Stimulated activated CD4-positive, alpha-beta T cell treated with anti-CD3 and anti-CD28 coated beads, Interleukin-4, amount 100 ng/mL, for 24 hours (primary cell): ENCODE measurements around the gene TMCO6.
"Not testable (repeated sequence)": the region's sequence is repeated elsewhere in the genome, so short reads cannot be mapped to it uniquely, and the experiment has no call there.

Experiments
- DNase-seq: peaks from one replicate; pipeline ENCODE4 v3.0.0-alpha.2; 2020

Gene TMCO6

DNA sequence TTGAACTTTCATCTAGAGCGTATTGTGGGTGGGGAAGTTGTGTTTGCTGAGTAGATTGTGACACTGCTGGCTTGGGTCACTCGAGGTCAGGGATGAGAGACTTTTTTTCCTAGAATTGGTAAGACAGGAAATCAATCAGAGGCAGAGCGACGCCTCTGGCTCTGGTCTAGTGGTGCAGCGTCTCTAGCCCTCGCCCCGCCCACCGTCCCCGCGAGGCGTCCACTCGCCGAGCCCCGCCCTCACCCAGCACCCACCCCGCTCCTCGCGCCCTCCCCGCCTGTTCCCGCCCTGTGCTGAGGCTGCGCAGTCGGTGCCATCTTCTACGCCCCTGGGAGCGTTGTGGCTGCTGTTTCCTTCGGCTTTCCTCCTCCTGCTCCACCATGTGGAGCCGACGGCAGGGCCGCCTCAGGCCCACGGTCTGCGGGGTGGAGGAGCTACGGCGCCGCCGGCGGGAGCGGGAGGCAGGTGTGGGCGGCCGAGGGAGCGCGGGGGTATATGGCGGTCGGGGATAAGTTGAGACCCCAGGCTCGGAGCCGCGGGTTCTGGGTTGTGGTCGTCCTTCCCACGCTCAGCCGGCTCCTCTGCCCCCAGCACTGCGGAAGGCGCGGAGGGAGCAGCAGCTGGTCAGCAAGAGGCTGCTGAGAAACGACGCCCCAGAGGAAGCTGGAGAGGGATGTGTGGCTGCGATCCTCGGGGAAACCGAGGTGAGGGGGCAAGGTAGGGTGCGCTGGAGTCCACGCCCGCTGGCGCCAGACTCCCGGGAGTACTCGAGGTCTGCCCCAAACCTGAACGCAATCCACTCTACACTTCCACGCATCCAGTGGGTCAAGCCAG is at the start of gene TMCO6:
TMCO6 (plus strand) TSS at position 304 of the 834 bp plus-strand sequence; CDS start at position 381, 77 bp downstream.
- DNase-seq, result peak; percentile 97

DNA sequence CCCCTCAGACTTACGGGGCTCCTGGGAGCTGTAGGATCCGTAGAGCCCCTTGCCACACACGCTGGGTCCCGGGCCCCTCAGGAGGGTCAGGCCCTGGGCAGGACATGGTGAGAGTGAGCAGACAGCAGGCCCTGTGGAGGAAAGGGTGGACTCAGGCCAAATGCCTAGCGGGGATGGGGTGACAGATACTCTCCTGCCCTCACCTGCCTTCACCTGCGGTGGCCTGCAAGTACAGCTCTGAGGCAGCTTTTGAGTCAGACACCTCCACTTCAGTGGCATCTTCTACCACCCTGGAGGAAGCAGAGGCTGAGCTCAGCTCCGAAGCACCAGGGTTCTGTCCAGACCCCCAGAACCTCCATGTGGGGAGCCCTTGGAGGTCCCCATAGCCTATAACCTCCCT is 48.4 kb upstream of the TMCO6 start:
- DNase-seq, result no peak

DNA sequence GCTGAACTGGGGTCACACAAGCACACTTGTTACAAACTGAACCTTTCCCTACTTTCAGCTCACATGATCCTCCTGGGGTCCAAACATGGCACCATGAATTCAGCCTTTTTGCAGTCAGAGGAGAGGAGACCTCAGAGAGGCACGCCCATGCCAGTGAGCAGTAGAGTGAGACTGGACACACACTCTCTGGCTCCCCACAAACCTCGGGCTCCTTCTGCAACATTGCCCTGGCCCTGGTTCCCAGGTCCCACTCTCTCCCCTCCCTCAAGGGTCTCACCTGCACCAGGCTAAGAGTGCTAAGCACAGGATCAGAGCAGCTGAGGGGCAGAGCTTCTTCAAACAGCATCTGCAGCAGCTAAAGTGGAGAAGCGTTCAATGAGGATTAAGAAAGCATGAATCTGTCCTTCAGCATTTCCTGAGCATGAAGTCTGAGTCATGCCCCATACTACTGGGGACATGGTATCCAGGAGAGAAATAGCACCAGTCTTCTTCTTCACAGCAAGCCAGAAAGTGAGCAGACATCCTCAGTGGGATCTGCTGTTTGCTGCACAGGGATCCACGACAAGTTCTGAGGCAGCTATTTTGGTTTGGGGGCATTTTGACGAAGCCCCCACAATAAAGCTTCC is 47.4 kb upstream of the TMCO6 start:
- DNase-seq, result no peak

DNA sequence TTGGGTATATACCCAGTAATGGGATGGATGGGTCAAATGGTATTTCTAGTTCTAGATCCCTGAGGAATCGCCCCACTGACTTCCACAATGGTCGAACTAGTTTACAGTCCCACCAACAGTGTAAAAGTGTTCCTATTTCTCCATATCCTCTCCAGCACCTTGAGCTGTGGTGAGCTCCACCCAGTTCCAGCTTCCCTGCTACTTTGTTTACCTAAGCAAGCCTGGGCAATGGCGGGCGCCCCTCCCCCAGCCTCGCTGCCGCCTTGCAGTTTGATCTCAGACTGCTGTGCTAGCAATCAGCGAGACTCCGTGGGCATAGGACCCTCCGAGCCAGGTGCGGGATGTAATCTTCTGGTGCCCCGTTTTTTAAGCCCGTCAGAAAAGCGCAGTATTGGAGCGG is 46.2 kb upstream of the TMCO6 start:
- DNase-seq, result not testable (repeated sequence)

DNA sequence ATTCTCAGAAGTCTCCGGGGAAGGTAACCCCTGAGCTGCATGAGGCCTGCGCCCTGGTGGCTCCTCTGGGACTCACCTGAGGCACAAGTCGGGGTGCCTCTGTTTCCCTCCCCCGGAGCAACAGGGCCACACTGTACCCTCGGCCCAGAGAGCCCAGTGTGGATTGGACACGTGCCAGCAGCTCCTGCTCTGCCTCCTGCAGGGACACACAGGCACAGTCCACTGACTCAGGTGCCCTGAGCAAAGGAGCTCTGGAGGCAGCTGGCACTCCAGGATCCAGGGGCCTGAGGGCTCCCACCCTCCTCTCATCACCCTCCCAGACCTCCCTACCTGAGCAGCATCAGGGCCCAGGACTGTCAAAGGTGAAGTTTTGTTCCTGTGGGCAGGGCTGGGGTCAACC is 45.1 kb upstream of the TMCO6 start:
- DNase-seq, result no peak

DNA sequence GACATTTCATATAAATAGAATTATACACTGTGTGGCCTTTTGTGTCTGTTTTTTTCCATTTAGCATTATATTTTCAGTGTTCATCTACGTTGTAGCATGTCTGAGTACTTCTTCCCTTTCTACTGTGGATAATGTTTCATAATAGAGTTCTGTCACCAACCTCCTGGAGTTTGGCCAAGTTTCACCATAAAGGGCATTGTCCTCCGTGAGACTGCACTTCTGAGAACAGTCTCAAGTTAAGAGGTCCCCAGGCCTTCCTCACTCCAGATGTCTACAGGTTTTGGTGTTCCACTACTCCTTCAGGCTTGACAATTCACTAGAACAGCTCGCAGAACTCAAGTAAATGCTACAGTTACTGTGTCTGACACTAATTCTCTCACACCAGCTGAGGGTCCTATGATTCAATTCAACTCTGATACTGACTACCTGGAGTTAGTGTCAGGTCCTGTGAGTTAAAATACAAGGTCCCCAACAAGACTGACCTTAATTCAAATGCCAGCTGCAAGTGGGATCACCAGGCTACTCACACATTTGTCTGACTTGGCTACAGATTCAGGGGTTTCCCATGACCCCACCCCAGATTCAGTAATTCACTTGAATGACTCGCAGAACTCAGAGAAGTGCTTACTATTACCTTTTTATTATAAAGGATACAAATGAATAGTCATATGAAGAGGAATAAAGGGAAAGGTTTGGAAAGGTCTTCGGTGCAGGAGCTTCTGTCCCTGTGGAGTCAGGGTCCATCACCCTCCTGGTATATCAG is 43.5 kb upstream of the TMCO6 start:
- DNase-seq, result no peak

DNA sequence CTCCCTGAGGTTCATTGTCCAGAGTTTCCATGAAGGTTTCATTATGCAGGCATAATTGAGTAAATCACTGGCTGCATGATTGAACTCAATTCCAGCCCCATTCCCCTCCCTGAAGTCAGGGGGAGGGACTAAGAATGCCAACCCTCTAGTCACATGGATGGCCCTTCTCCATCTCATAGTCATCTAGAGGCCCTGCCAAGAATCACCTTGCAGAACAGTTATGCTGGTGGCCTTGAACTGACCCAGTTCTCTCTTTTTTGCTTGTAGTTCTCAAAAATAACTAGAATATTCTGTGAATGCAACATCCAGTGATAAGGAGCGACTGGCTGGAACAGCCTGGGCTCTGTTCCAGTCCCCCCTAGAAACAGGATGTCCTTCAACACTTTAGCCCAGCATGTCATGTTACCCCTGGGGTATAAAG is 42.9 kb upstream of the TMCO6 start:
- DNase-seq, result no peak

DNA sequence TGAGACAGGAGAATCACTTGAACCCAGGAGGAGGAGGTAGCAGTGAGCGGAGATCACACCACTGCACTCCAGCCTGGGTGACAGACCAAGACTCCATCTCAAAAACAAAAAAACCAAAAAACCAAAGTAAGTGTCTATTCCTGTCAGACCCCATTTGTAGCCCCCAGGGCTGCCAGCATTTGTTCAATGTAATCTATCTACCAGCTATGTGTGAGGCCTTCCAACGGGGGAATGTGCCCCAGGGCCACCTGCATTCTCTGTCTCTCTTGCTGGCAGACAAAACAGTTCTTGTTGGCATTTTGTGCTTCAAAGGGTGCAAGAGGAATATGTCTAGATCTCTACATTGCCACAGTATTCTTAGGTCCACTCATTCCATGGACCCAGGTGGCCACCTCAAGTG is 40.4 kb upstream of the TMCO6 start:
- DNase-seq, result no peak

DNA sequence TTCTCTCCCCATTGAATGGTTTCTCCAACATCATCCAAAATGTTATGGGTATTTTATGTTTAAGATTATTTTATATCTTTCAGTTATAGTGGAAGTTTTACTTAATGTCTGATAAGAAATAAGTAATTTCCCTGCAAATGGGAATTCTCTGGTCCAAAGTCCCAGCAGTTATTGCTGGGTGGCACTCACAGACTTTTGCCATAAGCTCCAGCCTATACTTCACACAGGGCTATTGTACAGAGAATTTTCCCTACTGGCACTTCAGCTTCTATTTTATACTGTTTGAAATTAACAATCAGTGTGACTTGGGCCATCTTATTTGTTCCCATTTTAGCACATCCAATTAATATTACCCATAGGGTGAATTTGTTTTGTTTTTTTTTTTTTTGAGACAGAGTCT is 39.2 kb upstream of the TMCO6 start:
- no peak for DNase-seq

DNA sequence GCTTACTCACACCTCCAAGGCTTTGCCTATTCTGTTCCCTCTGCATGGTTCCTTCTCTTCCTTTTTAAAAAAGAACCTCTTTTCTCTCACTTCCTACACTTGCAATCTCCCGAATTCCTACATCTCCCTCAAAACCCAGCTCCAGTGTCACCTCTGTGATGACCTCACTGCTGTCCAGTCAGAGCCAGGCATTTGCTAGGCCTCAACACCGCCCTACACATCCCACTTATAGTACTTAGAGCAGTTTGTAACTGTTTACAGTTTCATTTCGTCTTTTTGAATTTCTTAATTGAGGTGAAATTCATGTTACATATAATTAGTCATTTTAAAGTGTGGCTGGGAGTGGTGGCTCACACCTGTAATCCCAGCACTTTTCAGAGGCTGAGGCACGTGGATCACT is 37.1 kb upstream of the TMCO6 start:
- no peak for DNase-seq

DNA sequence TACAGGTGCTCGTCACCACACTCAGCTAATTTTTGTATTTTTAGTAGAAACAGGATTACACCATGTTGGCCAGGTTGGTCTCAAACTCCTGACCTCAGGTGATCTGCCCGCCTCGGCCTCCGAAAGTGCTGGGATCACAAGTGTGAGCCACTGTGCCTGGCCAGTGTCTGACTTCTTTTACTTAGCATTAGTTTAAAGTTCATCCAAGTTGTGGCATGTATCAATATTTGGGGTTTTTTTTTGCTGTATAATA is 35.9 kb upstream of the TMCO6 start:
- DNase-seq, result not testable (repeated sequence)

DNA sequence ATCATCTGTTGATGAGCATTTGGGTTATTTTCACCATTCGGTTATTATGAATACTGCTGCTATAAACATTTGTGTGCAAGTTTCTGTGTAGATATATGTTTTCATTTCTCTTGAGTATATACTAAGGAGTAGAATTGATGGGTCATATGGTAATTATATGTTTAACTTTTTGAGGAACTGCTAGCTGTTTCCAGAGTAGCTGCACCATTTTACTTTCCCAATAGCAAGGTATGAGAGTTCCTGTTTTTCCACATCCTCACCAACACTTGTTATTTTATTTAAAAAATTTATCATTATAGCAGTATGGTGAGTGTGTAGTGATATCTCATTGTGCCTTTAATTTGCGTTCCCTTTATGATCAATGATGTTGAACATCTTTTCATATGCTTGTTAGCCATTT is 35.5 kb upstream of the TMCO6 start:
- DNase-seq, result no peak

DNA sequence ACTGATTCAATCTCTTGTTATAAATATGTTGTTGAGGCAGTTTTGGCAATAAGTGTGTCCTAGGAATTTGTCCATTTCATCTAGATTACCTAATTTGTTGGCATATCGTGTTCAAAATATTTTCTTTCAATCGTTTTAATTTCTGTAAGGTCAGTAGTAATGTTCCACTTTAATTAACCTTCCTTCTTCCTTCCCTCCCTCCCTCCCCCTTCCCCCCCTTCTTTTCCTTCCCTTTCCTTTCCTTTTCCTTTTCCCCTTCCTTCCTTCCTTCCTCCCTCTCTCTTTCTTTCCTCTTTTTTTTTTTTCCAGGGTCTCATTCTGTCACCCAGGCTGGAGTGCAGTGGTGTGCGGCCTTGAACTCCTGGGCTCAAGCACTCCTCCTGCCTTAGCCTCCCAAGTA is 33.4 kb upstream of the TMCO6 start:
- DNase-seq, result no peak

DNA sequence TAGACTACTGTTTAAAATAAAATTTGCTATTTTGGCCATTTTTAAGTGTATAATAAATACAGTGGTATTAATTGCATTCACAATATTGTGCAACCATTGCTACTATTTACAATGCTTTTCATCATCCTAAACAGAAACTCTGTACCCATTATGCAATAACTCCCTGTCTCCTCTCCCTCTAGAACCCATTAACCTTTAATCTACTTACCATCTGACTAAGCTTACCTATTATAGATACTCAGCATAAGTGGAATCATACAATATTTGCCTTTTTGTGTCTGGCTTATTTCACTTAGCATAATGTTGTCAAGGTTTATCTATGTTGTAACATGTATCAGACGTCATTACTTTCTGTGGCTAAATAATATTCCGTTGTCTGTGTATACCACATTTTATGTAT is 32.2 kb upstream of the TMCO6 start:
- no peak for DNase-seq

DNA sequence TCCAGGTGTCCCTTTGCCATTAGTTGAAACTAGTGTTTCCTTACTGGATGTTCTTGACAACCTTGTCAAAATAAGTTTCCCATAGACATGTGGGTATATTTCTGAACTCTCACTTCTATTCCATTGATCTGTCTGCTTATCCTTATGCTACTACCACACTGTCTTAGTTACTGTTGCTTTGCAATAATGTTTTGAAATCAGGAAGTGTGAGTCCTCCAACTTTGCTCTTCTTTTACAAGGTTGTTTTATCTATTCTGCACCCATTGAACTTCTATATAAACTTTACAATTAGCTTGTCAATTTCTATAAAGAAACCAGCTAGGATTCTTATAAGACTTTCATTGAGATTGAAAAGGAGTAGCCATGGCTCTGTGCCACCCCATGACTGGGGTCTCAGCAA is 30.5 kb upstream of the TMCO6 start:
- no peak for DNase-seq

DNA sequence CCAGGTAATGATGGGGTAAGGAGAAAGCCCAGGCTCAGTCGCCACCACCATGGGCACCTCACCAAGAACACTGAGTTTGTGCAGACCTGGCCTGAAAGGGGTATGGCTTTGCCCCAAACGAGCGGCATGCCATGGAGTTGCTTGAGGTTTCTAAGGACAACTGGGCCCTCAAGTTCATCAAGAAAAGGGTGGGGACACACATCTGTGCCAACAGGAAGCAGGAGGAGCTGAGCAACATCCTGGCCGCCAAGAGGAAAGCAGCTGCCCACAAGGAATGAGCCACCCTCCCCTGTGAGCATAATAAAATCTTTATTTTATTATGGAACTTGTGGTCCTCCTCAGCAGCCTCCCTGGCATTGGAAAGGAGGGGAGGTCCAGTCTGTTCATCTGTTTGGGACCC is 30.1 kb upstream of the TMCO6 start:
- no peak for DNase-seq

DNA sequence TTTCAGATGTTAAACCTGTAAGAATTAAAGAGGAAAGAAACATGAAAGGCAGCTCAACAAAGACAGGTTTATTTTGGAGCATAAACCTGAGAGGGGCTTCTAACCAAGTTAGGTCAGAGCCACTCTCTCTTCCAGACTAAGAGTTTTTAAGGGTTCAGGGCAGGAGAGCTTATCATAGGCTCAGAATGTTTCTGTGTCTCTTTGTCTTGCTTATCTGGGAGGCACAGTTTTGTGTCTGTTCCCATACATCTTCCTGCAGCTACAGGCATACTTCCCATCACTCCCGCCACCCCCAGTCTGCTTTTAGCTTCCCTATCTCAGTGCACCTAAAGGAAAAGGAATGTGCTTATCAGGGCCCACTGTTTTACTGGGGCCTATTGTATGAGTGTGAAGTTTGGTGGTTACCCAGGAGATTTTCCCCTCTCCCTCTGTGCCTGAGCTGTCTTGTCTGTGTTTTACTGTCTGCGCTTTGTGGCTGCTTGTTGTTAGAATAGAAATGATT is 28.2 kb upstream of the TMCO6 start:
- no peak for DNase-seq

DNA sequence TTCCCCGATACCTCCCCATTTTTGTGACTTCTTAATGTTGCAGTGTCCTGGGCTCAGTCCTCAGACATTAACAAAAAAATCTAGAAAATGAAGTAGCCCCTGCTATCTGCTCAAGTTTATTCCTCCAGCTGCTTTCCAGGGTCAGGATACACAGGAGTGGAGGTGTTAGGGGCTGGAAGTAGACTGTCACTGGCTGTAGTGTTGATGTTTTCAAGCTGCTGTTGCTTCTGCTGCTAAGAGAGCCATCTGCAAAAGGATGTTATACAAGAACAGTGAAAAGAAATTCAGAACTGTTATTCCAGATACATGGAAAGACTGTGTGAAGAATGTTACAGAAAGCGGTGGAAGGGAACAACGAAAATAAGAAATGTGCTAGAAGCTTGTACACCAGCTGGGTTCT is 16.9 kb upstream of the TMCO6 start:
- DNase-seq, result no peak

DNA sequence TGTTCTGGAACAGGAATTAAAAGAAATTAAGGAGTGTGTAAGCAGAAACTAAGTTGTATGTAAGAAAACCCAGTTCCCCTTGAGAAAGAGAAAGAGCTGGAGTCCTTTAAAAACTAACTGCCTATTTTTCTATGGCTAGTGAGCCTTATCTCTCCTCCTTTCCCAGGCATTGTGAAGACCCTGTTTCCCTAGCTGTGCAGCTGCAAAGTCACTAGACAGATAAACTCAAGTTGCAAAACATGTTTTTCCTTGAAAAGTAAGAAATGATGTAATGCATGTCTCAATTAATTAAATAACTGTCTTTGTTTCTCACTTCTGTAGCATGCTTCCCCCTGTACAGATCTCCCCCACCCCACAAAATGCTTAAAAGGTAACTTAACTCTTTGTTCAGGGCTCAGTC is 16.2 kb upstream of the TMCO6 start:
- not testable (repeated sequence) for DNase-seq

DNA sequence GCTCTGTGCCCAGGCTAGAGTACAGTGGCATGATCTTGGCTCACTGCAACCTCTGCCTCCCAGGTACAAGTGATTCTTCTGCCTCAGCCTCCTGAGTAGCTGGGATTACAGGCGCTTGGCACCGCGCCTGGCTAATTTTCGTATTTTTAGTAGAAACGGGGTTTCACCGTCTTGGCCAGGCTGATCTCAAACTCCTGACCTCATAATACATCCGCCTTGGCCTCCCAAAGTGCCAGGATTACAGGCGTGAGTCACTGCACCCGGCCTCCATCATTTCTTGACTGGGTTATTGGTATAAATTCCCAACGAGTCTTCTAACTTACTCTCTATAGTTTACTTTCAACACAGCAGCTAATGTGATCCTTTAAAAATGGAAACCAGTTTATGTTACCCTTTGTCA is 14.4 kb upstream of the TMCO6 start:
- DNase-seq, result not testable (repeated sequence)

DNA sequence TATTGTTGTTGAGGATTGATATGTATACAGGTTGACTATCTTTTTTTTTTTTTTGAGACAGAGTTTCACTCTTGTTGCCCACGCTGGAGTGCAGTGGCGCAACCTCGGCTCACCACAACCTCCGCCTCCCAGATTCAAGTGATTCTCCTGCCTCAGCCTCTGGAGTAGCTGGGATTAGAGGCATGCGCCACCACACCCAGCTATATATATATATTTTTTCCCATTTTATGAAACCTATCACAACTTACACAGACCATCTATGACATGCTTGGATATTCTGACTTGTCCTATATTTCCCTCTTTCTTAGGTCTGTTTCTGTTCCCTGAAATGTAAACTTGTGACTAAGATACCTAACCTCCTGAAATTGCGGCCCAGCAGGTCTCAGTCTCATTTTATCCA is 11.3 kb upstream of the TMCO6 start:
- no peak for DNase-seq

DNA sequence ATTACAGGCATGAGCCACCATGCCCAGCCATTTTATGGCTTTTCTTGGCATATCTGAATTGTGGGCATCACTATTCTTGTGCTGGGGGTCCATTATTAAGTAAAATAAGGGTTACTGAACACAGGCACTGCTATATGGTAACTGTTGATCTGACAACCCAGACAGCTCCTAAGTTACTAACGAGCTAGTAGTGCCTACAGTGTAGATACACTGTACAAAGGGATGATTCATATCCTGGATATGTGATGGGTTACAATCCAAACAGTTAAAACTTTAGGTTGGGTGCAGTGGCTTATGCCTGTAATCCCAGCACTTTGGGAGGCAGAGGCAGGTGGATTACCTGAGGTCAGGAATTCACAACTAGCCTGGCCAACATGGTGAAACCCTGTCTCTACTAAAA is 10.5 kb upstream of the TMCO6 start:
- DNase-seq, result no peak

DNA sequence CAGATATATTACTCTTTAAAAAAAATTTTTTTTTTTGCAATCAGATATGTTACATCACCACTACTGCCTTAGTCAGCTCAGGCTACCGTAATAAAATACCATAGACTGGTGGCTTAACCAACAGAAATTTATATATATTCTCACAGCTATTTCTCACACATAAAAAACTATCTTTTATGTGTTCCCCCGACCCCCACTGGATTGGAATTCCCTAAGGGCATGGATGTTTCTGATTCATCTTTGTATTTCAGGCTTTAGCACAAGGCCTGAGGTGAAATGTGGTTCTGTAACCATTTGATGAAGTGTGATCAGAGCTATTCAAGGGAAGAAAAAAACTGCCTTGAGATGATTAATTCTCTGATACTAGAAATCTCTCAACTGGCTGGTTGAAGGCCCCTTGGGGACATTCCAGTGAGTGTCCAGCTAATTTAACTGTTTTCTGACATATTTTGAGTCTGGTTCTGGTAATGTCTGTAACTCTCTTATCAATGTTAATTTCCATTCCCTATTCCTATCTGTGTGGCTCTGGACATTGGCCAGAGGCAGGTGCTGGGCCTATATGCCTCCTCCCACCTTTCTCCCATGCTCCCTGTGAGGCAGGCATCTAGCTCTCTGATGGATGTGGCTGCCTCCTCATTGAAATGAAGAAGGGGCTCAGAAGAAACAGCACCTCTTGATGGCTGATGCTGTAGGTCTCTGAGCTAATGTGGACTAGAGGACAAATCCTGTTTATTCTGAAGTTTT is 8.8 kb upstream of the TMCO6 start:
- DNase-seq, result no peak
